HT-29 (cell line): Measurements from ENCODE around the gene FAM200C. TPM values are rescaled to one million over a fixed set of nuclear protein-coding genes. Genes with fewer than 3 reads are reported as not detected.

Source experiments
- DNase-seq: peaks from one replicate; pipeline ENCODE4 v3.0.0-alpha.2; 2015; ENCODE audit warnings: low spot score
- total RNA-seq: library from RNA; depleted of rRNA; stranded (reverse); fragments of >200 nt; shearing (Covaris generic); gene quantifications from 2 replicates; pipeline ENCODE4 v1.2.3, GENCODE V29; 2014

Gene FAM200C
- total RNA-seq, 1 experiment from 2014 or later = 1.2 TPM

DNA sequence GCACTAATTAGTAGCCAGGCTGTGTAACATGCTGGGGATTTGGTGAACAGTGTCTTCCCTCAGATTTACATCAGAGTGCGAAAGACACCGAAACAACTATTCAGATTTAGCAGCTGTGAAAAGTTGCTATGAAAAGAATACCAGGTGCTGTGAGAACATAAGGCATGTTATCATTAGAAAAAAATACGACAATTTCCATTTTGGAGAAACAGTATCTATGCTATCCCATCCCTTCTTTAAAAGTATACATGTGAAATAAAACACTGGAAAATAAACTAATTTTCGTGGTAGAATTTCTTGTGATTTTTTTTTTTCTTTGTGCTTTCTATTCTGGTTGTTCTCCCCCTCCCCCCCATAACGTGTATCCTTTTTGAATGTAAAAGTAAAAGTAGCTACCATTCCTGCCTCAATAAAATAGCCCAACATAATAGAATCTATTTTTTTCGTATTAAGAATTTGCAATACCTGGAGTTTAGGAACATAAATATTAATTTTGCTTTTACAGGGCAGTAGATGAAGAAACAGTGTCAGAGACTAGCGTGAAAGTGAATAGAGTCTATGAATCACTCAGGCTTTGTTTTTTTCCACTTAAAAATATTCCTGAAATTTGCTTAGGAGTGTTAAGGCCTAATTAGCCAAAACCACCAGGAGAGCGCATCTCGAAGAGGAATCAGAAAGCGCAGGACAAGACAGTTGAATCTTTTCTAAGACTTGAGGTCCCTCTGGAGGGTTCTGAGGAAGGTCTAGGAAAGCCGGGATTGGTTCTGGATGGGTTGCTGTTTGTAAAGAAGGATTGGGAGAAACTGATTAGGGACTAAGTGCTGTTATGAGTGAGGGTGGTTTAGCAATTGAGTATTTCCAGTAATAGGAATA, 19.8 kb upstream of the FAM200C start:
- no peak for DNase-seq

DNA sequence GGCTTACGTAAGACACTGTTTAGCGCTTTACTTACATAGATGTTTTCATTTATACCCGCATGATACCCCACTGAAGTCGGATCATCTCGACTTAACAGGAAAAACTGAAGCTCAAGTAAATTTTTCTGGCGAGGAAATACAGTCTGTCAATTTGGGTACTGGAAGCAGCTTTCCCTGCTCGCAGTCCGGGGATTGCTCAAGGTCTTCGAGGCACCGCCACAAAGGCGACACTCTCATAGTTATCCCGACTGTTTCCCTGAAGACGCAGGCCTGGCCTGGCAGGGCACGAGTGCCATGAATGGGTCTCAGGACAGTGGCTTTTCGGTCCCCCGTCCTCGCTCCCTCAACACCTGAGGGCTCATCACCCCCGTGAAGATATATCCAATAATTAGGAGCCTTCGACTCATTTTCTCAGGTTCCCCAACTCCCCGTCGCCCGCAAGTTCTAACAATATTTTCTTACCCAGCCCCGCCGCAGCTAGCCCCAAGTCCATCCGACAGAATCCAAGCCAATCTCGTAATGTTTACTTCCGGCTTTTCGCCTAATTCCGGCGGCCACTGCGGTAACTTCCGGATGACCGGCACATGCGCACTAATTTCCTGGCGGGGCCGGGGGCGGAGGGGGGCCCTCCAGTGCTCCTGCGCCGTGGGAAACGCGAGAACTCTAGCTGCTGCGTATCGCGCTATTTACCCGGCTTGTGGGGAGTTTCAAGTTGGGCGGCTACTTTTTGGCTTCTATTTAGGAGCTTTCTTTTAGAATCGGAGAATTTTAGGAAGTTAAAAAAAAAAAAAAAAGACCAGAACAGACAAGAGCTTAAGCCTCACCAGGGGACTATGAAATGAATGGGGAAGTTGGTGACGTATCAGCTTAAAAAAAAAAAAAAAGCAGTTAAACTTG, 19.0 kb upstream of the FAM200C start, which contains the start of gene SLU7:
SLU7 (minus strand) TSS at position 521 of the 897 bp plus-strand sequence. CDS start 3,787 bp downstream, outside the sequence.
- peak; percentile 93 for DNase-seq

DNA sequence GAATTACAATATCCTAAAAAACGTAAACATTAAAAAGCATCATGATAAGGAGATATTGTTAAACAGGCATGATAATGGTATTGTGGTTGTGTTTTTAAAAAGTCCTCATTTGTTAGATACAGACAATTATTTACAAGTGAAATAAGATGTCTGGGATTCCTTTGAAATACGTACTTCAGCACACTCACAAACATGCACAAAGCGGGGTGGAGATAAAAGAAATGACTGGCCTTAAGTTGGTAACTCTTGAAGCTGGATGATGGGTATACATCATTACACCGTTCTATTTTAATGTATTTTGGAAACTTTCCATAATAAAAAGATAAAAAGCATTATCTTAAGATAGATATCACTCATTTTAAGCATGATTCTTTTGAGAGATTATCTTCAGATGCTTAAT, 1.0 kb downstream of the FAM200C start:
- DNase-seq = no peak

DNA sequence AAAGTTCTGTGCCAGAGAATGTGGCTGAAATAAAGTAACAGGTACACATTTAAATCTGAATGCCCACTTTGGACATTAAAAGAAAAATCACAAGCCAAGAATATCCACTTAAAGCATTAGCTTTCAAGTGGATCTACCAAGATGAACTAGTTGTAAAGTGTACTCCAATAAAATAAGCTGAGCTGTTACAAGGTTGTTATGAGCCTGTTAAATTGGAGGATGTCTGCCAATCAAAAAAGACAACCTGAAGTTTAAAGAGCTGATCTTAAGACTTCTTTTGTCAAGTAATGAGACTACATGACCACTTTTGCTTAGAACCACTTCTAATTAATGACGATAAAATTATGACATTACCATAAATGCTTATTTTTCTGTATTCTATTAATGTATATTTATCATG, 2.4 kb downstream of the FAM200C start:
- DNase-seq = no peak

DNA sequence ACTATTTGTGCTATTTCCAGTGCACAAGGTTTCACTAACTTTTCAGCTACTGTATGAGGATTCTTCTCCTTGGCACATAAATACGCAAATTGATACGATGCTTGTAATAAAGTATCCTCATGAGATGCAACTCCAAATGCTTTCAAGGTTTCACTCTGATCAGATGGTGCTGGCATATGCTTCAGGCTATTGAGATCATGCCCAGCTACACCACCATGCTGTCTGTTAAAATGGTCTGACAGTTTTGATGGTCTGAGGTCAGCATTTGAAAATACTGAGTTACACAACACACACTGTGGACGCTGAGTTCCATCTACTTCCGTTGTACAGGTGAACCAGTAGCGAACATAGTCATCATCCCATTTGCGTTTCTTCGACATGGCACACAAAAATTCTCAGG, 4.7 kb downstream of the FAM200C start:
- DNase-seq = no peak

DNA sequence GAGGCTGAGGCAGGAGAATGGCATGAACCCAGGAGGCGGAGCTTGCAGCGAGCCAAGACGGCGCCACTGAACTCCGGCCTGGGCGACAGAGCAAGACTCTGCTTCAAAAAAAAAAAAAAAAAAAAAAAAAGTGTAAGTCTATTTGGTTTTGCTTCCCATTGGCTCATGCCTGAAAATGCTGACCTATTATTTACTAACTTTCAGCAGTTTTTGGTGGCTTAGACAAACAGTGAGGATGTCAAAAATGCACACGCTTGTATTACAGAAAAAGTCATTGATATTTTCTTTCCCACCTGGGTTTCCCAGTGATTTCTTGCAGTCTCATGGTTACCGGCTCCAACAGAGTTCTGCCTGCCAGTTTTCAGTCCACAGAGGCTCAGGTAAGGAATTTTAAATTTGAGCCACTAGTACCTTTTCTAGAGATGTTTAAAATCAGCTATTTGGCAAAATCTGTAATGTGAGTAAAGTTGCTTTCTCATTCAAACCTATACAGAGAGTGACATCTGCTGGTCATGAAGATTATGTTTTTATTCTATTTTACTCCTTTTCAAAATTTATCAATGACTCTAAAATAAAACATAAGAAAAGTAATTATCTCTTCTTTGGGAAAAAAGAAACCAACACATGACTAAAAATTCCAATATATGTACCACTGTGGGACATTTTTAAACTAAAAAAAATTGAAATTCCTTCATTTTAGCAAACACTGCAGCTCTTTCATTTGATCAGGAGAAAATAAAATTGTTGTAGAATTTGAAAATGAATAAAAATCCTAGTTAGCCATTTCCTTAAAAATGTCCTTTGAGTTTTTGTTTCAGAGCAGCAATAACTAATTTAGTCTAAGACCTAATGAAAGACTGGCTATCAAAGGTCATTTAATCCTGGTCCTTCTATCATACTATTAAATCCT, 8.8 kb downstream of the FAM200C start:
- peak; percentile 39 for DNase-seq

DNA sequence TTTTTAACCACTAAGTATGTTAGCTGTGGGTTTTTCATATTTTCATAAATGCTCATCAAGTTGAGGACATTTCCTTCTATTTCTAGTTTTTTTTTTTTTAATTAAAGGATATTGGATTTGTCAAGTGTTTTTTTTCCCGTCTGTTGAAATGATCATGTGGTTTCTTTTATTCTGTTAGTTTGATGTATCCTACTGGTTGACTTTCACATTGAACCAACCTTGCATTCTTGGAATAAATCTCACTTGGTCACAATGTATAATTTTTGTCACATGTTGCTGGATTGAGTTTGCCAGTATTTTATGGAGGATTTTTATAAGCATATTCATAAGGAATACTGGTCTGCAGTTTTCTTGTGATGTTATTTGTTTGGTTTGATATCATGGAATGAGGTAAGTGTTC, 12.4 kb downstream of the FAM200C start:
- DNase-seq = no peak

DNA sequence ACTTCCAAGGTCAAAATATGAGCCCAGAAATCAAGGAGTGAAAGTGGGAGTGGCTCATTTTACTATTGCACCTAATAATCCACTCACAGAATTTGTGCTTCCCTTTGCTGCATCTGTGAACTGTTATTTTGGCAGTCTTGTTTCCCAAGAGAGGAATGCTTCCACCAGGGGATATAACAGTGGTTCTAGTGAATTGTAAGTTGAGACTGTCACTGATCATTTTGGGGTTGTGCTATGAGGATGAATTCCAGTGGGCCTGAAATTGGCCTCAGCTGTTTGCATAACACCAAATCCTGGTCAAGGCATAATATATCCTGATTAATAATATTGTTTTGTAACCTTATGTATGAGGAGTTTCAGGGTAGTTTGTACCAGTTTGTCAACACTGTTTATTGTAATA, 14.4 kb downstream of the FAM200C start:
- no peak for DNase-seq

DNA sequence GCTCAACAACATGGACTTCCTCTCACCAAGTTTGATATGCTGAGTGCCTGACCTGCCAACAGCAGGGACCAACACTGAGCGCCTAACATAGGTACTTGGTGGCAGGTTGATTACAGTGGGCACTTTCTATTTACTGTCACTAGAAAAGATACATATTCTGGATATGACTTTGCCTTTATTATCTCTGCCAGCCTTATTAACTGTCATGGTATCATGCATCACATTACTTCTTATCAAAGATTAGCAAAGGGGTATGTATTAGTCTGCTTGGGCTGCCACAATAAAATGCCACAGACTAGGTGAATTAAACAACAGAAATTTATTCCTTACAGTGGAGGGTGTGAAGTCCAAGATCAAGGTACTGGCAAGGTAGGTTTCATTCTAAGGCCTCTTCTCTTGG, 15.2 kb downstream of the FAM200C start:
- no peak for DNase-seq

DNA sequence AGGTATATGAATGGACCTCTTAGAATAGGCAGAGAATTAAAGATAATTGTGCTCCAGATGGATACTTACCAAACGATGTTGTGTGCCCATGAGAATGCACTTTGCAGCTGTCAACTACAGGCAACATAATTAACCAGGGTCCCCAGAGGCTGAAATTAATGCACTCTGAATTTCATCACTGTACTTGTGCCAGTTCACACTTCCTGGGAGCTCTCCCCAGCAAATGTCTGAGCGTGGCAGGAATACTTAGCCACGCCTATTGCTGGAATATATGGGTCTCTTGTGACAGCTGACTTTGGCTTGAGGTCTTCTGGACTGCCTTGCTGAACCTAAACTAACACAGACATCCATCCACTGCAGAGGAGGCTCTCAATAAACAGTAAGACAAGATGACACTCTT, 17.5 kb downstream of the FAM200C start:
- DNase-seq = no peak

DNA sequence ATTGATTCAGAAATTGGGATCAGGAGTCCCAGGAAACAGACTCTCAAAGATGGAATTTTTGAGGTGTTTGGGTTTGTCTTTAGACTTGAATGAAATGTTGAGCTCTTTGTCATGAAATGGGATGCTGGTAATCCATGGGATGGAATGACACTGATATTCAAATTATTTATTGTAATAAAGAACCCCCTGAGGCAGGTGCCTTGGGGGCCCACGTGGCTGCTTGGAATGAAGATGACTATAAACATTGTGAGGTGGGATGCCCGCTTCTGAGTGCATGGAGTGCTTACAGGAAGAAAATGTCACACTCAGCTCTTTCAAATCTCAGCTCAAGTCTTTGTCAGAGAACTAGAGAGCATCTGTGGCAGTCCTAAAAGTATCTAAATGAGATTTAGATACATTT, 19.8 kb downstream of the FAM200C start:
- no peak for DNase-seq

DNA sequence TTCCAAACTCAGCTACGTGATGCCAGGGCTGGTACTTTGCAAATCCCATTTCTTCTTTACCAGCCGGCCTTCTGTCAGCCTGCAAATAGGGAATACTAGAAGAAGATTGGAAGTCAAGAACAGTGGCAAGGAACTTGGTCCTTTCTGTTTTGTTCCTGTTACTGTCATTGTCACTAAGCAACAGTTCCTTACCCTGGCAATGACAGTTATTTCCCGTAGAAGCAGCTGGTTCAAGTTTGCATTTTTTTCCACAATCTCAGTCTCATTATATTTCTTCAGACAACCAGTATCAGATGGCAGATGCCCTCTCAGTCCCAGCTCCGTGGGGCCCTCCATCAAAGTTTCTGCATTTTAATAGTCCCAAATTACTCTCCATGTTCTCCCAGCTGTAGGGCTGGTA, 20.3 kb downstream of the FAM200C start:
- DNase-seq = no peak

DNA sequence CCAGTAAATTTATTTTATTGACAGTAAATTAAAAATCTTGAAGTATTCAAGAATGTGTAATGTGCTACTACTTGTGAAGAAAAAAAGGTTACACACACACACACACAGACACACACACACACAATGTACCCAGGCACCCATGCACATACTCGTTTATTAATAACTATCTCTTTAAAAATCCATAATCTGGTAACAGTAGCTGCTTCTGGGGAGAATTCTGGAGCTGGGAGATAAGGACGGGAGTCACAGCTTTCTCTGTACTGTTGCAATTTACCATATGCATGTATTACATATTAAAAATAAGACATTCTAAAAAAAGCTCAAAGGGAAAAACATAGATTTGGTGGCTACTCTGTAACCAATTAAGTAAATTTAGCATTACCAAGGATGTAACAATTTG, 21.5 kb downstream of the FAM200C start:
- no peak for DNase-seq

DNA sequence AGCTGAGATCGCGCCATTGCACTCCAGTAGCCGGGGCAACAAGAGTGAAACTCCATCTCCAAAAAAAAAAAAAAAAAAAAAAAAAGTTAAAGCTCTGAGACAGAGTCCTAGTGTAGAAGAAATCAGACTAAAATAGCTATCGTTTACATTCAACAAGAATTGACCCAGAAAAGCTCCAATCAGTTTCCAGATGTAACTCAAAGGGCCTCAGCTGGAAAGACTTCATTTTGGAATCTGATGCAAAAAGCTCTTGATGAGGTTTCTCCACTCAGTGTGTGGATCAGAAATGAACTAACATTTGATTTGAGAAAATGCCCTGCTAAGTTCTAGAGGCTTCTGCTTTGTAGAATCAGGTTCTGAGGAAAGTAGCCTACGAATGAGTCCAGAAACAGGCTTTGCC, 22.2 kb downstream of the FAM200C start:
- no peak for DNase-seq

DNA sequence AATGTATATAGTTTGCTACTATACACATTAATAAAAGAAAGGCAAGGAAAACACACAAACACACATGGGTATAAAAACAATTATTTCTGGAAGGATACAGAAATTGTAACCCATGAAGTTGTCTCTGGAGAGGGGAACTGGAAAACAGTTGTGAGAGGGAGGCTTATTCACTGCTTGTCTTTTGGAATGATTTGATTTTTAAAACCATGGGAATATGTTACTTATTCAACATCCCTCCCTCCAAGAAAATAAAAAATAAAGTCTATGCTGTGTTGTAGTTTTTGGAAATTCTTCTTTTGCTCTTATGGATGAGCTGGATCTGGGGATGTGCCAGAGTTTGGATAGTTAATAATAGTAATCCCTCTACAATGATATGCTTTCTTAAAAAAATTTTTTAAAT, 23.4 kb downstream of the FAM200C start:
- DNase-seq = no peak

DNA sequence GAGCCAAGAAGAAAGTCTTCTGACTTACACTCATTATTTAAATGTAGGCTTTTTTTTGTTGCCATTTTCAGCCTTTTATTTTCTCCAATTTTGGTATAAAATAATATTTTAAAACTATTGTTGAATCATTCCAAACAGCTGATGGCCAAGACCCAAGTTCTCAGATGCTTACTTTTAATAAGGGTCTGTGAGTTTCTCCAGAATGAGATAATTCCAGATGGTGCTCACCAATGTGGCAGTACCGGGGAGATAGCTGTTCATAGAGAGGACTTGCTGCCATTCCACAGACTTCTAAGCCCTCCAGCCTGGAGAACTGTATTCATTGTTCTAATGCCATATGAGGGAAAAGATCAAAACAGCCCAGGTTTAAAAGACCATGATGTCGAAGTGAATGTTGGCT, 24.2 kb downstream of the FAM200C start:
- DNase-seq = no peak

DNA sequence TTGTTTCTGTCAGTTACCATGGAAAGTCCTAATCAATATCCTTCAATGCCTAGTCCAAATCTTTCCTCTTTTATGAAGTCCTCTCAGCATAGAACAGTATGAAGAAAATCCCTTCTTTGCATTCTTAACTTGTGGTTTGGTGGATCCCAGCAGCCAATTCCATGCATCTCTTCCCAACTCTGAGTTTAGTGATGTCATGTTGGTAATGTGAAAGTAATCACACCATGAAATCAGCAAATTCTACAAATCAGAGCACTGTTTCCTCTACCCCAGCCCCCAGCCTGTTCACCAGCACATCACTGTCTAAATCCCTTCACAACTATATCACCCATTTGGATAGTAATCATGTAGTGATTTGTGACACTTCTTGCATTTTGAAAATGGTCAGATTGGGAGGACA, 24.7 kb downstream of the FAM200C start:
- DNase-seq = no peak

DNA sequence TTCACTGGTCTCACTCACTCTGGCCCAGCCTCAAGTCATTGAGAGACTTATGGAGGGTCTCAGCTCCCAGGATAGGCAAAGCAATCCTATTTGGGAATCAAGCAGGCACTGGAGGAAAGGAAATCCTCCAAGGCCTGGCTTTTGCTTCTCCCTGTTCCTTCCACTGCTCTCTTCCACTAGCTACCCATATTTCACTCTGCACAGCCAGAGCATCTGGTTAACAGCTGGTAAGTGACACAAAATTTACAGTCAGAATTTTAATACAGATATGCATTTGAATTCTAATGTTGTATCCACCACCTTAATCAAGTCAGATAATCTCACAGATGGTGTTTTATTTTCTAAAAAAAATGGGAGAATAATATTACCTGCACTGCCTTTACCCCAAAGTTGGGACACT, 28.6 kb downstream of the FAM200C start:
- no peak for DNase-seq

DNA sequence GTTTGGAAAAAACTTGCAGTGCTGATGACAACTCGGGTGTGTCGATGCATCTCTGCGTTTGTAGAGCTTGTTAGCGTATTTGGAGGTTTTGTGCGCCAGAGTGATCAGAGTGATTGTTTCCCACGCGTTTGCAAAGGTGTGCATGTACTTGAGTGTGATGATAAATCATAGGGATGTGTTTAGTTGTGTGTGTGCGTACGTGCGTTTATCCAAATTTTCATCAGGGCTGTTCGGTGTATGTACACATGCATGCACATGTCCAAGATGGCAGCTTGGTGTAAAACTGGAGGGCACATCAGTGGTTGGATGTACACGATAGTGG, 29.2 kb downstream of the FAM200C start:
- DNase-seq = no peak

DNA sequence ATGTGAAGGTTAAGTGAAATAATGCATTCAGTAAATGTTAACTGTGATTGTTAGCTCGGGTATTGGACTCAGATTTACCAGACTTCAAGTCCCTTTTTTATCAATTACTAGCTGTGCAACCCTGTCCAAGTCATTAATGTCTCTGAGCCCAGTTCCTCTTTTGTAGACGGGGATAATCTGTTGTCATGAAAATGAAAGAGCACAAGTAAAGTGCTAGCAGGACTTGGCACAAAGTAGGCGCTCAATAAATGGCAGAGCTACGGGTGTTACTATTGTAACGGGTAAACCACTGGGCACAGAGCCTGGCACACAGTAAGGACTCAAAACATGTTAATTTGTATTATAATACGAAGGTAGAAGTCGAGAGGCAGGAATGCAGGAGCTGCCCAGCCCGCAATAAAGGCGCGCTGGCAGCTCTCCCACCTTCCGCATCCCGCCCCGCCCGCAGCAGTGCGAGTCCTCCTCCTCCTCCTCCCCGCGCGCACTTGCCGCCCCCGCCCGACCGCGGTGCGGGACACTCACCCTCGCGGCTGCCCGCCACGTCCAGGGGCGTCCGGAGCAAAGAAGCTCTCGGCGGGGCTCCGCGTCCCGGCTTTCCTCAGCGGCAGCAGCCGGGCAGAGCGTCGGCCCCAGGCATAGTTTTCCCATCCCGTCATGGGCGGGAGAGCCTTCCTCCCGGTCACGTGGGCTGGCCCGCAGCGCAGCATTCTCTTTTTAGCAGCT, 29.7 kb downstream of the FAM200C start, which contains the start of gene C1QTNF2:
C1QTNF2 (minus strand) TSS at position 637 of the 723 bp plus-strand sequence. CDS start 15,615 bp downstream, outside the sequence.
- DNase-seq = no peak

DNA sequence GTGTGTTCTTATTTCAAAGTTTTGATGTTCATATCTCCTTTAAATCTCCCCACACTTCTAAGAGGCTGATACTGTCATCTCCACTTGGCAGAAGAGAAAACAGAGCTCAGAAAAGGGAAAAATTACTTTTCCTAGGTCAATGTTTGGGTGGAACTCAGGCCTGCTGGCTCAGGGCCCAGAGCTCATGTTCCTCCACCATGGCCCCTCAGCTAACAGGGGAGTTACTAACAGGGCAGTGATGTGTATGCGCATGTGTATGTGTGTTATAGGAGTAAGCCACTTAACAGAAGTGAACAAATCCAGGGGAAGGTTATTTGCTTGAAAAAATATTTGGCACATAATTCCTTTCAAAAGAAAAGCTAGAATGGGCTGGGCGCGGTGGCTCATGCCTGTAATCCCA, 32.0 kb downstream of the FAM200C start:
- DNase-seq = no peak
